DOHH2 (cell line): ENCODE measurements around the gene SAMD4B.

Experiments used
- H3F3A ChIP-seq: fragments of 200-600 bp; sonication (generic), shearing (Covaris generic); 2 replicates; pipeline ENCODE4 v1.6.0; 2016; ENCODE audit warnings: antibody characterized with exemption, mild to moderate bottlenecking; ENCODE audit not compliant: control insufficient read depth, insufficient read depth
- H3K27ac ChIP-seq: fragments of 200-600 bp; sonication (generic); 2 replicates; pipeline ENCODE4 v1.5.1; 2014; ENCODE audit warnings: low read depth, mild to moderate bottlenecking, low read length, moderate library complexity
- H3K27me3 ChIP-seq: fragments of 200-600 bp; sonication (generic); 2 replicates; pipeline ENCODE4 v1.6.1; 2014; ENCODE audit warnings: mild to moderate bottlenecking, low read length, mixed read lengths; ENCODE audit not compliant: control insufficient read depth
- H3K36me3 ChIP-seq: fragments of 200-600 bp; sonication (generic); 2 replicates; pipeline ENCODE4 v1.6.1; 2014; ENCODE audit warnings: mild to moderate bottlenecking, low read length, moderate library complexity, mixed read lengths; ENCODE audit not compliant: control insufficient read depth
- H3K4me1 ChIP-seq: fragments of 200-600 bp; sonication (generic); 2 replicates; pipeline ENCODE4 v1.6.1; 2014; ENCODE audit warnings: mild to moderate bottlenecking, low read length, mixed read lengths; ENCODE audit not compliant: control insufficient read depth
- H3K4me2 ChIP-seq: fragments of 200-600 bp; sonication (generic); 2 replicates; pipeline ENCODE4 v1.6.0; 2014; ENCODE audit warnings: mild to moderate bottlenecking, low read length, moderate library complexity
- H3K4me3 ChIP-seq: fragments of 200-600 bp; sonication (generic); 2 replicates; pipeline ENCODE4 v1.5.1; 2014; ENCODE audit warnings: mild to moderate bottlenecking, low read length, mixed read lengths
- H3K79me2 ChIP-seq: fragments of 200-600 bp; sonication (generic); 2 replicates; pipeline ENCODE4 v1.6.1; 2014; ENCODE audit warnings: mild to moderate bottlenecking, low read length, mixed read lengths; ENCODE audit not compliant: control insufficient read depth
- H3K9me2 ChIP-seq: fragments of 200-600 bp; sonication (generic); replicated peaks from 2 replicates; pipeline ENCODE4 v1.6.1; 2014; ENCODE audit warnings: mild to moderate bottlenecking, low read length, mixed read lengths; ENCODE audit not compliant: control insufficient read depth
- H3K9me3 ChIP-seq: fragments of 200-600 bp; sonication (generic); 2 replicates; pipeline ENCODE4 v1.6.1; 2014; ENCODE audit warnings: antibody characterized with exemption, low read length, mixed read lengths; ENCODE audit not compliant: control insufficient read depth, insufficient read depth
- H4K20me1 ChIP-seq: fragments of 200-600 bp; sonication (generic); 2 replicates; pipeline ENCODE4 v1.6.0; 2014; ENCODE audit warnings: low read depth, mild to moderate bottlenecking, antibody characterized with exemption, low read length, moderate library complexity; ENCODE audit not compliant: control insufficient read depth, insufficient read depth
- EZH2phosphoT487 ChIP-seq: fragments of 200-600 bp; sonication (generic); IDR thresholded peaks from 2 replicates; pipeline ENCODE4 v1.6.1; 2017; ENCODE audit warnings: borderline replicate concordance, mild to moderate bottlenecking, antibody characterized with exemption, low read length, moderate library complexity, mixed read lengths
- TF ChIP-seq, protein P1 (sequence below): fragments of 200-600 bp; sonication (generic); IDR thresholded peaks from one replicate; pipeline ENCODE4 v1.5.1; 2014; ENCODE audit warnings: antibody characterized with exemption, mild to moderate bottlenecking, low read depth, low read length; ENCODE audit not compliant: poor library complexity, severe bottlenecking

The SAMD4B gene

DNA sequence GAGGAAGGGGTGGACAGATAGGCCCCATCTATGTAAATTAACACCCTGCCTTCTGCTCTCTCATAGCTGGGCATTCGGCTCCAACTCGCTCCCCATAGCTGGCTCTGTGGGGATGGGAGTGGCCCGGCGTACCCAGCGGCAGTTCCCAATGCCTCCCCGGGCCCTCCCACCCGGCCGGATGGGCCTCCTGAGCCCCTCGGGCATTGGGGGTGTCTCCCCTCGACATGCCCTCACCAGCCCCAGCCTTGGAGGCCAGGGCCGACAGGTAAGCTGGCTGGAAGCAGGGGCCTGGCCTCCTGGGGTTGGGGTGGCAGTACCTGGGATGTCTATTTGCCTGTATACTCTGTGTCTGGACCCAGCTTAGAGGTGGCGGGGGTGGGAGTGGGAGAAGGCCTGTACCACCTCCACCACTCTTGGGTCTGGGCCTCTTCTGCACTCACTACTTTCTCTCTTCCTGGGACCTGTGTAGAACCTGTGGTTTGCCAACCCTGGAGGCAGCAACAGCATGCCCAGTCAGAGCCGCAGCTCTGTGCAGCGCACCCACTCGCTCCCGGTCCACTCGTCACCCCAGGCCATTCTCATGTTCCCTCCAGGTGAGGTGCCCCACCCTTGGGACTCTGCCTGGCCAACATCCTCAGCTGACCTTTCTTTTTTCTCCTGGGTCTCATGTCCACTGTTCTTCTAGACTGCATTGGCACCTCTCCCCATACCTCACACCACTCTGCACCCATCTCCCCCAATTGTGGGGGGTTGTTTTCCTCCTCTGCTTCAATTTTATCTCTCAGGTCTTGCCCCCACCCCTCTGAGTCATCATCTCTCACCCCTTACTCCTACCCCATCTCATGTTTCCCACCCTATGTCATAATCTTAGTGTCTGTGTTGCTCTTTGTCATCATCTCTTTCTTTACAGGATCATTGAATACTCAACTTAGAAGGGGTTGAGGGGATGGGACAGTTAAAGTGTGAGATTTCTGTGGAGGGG, 38.6 kb downstream of the SAMD4B start:
- Histone ChIP-seq H3K4me3 (no peak overlapping the region), H4K20me1 (no peaks in the 10 kb centered on the region), H3K79me2 (no peaks in the 10 kb centered on the region), H3K36me3 (peaks cover 57% of the 10 kb centered on the region), H3K27me3 (no peaks in the 10 kb centered on the region), H3K4me2 (no peak overlapping the region), H3K4me1 (no peaks in the 10 kb centered on the region), H3F3A (no peaks in the 10 kb centered on the region), H3K27ac (no peak overlapping the region), H3K9me3 (no peaks in the 10 kb centered on the region), H3K9me2 (no peaks in the 10 kb centered on the region)
- TF ChIP-seq EZH2phosphoT487: no peak
- TF ChIP-seq, protein P1, sequence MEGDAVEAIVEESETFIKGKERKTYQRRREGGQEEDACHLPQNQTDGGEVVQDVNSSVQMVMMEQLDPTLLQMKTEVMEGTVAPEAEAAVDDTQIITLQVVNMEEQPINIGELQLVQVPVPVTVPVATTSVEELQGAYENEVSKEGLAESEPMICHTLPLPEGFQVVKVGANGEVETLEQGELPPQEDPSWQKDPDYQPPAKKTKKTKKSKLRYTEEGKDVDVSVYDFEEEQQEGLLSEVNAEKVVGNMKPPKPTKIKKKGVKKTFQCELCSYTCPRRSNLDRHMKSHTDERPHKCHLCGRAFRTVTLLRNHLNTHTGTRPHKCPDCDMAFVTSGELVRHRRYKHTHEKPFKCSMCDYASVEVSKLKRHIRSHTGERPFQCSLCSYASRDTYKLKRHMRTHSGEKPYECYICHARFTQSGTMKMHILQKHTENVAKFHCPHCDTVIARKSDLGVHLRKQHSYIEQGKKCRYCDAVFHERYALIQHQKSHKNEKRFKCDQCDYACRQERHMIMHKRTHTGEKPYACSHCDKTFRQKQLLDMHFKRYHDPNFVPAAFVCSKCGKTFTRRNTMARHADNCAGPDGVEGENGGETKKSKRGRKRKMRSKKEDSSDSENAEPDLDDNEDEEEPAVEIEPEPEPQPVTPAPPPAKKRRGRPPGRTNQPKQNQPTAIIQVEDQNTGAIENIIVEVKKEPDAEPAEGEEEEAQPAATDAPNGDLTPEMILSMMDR: no peak

DNA sequence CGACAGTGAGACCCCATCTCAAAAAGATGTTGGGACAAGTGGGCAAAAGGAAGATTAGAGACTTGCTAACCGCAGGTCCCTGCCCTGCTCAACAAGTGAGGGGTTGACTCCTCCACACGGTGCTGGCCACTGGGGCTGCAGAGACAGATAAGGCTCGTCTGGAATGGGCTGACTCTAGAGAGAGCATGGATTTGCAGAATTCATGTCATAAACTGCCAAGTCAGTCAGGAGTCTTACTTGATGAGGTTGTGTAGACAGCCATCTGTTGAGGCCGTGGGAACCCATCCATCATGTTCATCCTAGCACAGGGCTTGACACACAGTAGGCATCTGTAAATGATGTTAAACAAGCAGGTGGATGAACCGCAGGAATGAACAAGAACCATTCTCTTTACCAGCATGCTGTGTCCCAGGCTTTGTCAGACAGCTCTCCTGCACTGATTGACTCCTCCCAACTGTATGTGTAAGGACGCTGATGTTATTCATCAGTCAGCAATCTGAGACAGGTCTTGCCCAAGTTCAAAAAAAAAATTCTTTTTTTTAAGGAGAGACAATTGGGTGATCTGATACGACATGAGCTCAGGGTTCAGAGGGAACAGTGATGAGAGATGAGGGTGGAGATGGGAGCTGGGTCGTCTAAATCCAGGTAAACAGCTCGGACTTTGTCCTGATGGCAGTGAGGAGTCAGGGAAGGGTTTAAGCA, 39.8 kb downstream of the SAMD4B start:
- H3K27ac ChIP-seq: no peak overlapping the region
- TF ChIP-seq, protein P1: no peak
- TF ChIP-seq EZH2phosphoT487: no peak
- H3F3A ChIP-seq: no peaks in the 10 kb centered on the region
- no peaks in the 10 kb centered on the region for H3K79me2 ChIP-seq
- no peaks in the 10 kb centered on the region for H3K9me2 ChIP-seq
- no peaks in the 10 kb centered on the region for H3K4me1 ChIP-seq
- peaks cover 57% of the 10 kb centered on the region for H3K36me3 ChIP-seq
- H4K20me1 ChIP-seq: no peaks in the 10 kb centered on the region
- H3K4me3 ChIP-seq: no peak overlapping the region
- no peaks in the 10 kb centered on the region for H3K9me3 ChIP-seq
- no peaks in the 10 kb centered on the region for H3K27me3 ChIP-seq
- no peak overlapping the region for H3K4me2 ChIP-seq

DNA sequence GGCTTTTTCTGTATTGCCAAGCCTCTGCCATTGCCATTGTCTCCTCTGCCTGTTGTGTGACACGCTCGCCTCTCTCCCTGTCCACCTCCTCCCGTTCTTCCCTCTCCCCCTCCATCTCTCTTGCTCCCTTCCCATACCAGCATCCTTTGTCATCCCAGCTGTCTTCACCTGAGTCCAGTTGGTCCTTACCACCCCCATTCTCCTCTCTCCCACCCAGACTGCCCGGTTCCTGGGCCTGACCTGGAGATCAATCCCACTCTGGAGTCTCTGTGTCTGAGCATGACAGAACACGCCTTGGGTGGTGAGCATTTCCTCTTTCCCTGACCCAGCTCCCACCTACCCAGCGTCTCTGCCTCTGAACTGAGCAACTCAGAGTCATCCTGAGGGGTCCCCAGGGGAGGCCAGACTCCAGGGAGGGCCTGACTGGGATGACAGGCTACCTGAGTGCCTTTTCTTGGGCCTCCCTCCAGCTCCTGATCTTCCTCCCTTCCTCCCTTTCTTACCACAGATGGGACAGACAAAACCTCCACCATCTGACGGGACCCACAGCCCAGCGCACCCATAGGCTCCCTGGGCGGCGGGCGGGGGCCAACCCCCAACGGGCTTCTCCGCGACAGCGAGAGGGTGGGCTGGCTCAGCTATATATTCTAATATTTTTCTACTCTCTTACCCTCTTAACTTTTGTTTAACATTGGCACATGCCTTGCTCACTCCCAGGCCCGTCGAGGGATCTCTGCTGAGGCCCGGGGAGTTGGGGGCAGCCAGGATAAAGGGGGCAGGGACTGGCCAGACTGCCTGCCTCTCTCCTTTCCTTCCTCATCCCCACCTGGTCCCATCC, 41.0 kb downstream of the SAMD4B start:
- Histone ChIP-seq H3K79me2 (no peaks in the 10 kb centered on the region), H3K4me3 (no peak overlapping the region), H3K4me2 (no peak overlapping the region), H3K4me1 (no peaks in the 10 kb centered on the region), H3K9me3 (no peaks in the 10 kb centered on the region), H3K9me2 (no peaks in the 10 kb centered on the region), H4K20me1 (no peaks in the 10 kb centered on the region), H3K27me3 (no peaks in the 10 kb centered on the region), H3F3A (no peaks in the 10 kb centered on the region), H3K36me3 (peaks cover 57% of the 10 kb centered on the region), H3K27ac (no peak overlapping the region)
- TF ChIP-seq EZH2phosphoT487: no peak
- TF ChIP-seq, protein P1: no peak
